ENCODE results near the gene PRKCA.

The PRKCA gene

DNA sequence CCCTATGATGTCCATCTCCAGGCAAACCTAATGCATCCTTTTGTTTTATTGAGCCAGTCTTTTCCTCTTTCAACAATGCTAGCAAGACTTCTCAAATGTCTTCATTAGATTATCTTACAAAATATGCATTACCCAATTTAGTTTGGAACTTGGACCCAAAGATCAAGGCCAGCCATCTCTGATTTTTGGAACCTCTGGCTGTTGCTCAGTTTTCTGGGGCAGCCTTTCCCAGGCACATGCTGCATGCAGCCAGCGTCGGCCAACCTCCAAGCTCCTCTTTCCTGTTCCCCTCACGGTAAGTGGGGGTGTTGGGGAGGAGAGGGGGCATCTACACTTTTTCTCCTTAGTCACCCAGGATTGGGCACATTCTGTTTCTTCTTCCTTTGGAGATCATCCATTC, 189.3 kb downstream of the PRKCA start:
- TF ChIP-seq, protein P1, sequence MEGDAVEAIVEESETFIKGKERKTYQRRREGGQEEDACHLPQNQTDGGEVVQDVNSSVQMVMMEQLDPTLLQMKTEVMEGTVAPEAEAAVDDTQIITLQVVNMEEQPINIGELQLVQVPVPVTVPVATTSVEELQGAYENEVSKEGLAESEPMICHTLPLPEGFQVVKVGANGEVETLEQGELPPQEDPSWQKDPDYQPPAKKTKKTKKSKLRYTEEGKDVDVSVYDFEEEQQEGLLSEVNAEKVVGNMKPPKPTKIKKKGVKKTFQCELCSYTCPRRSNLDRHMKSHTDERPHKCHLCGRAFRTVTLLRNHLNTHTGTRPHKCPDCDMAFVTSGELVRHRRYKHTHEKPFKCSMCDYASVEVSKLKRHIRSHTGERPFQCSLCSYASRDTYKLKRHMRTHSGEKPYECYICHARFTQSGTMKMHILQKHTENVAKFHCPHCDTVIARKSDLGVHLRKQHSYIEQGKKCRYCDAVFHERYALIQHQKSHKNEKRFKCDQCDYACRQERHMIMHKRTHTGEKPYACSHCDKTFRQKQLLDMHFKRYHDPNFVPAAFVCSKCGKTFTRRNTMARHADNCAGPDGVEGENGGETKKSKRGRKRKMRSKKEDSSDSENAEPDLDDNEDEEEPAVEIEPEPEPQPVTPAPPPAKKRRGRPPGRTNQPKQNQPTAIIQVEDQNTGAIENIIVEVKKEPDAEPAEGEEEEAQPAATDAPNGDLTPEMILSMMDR (IDR thresholded peaks at IDR 0.05; ENCODE audit: low read length, missing control alignments), result no peak
- DNase-seq (ENCODE audit: low read depth), result no peak
- H3K4me3 ChIP-seq (replicated peaks; ENCODE audit: low read depth, low read length), result no peak overlapping the region

DNA sequence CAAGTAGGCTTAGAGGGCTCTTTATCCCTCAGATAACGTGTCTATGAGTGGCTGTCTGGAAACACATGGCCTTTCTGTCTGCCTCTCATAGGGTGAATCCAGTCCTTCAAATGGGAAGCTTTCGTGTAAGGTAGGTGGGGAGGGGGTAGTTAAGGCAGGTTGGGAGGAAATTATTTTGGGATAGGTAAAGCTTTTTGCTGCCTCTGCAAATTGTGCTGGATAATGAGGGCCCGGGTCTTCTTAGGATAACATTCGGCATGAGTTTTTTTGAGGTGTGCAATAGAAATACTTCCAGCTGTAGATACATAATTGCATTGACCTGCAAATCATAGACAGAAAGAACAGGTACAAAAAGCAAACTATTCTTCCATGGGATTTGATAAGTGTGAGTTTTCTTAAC, 189.7 kb downstream of the PRKCA start:
- no peak overlapping the region for H3K4me3 ChIP-seq (replicated peaks; ENCODE audit: low read depth, low read length)
- DNase-seq (ENCODE audit: low read depth), result no peak
- TF ChIP-seq, protein P1 (IDR thresholded peaks at IDR 0.05; ENCODE audit: low read length, missing control alignments), result no peak

DNA sequence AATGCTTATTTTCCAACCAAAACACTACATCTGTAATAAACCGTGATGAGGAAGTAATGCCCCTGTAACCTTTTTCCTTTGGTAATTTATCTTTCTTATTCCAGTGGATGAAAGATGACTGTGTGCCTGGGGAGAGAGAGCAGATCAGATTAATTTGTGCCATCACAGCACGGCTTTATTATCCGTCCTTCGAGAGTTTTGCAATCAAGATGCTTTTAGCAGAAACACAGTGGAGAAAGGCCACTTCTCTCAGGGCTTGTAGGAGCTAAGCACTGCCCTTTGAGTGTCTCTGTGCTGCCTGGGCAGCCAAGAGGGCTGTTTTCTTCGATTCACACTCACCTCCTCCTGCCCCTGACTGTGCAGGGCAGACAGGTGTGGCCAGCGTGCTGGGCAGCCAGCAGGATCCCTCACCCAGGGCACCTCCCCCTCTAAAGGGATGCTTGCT, 190.2 kb downstream of the PRKCA start:
- peak; percentile 31 for DNase-seq (ENCODE audit: low read depth)
- TF ChIP-seq, protein P1 (IDR thresholded peaks at IDR 0.05; ENCODE audit: low read length, missing control alignments), result no peak
- H3K4me3 ChIP-seq (replicated peaks; ENCODE audit: low read depth, low read length), result no peak overlapping the region

DNA sequence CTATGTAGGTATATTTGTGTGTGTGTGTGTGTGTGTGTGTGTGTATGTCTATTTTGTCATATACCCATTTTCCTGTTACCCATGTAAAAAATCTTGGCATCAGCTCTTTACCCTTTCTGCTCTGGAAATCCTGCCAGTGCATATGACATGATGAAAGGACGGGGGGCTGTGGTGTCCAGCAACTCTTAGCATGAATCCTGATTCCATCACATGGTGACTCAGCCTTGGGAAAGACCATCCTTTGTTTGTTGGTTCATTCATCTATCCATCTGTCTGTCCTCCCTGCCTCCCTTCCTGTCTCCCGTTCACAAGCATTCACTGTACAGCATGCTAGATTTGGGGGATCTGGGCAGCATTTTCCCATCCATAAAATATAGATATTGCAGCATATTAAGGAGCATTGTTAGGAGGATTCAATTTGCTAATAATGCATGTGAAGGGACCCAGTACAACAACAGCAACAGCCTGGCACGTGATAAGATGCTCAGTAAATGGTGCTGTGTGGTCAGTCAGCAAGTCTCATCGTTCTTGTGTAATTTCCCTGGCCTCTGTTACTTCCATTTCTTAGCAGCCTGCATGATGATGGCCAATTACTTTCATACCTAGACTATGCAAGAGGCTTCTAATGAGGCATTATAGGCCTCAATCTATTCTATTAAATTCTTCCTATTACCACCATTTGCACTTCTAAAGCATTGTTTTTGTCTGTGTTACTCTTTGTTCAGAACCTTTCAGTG, 191.0 kb downstream of the PRKCA start:
- TF ChIP-seq, protein P1 (IDR thresholded peaks at IDR 0.05; ENCODE audit: low read length, missing control alignments), result no peak
- peak; percentile 84 for DNase-seq (ENCODE audit: low read depth)

DNA sequence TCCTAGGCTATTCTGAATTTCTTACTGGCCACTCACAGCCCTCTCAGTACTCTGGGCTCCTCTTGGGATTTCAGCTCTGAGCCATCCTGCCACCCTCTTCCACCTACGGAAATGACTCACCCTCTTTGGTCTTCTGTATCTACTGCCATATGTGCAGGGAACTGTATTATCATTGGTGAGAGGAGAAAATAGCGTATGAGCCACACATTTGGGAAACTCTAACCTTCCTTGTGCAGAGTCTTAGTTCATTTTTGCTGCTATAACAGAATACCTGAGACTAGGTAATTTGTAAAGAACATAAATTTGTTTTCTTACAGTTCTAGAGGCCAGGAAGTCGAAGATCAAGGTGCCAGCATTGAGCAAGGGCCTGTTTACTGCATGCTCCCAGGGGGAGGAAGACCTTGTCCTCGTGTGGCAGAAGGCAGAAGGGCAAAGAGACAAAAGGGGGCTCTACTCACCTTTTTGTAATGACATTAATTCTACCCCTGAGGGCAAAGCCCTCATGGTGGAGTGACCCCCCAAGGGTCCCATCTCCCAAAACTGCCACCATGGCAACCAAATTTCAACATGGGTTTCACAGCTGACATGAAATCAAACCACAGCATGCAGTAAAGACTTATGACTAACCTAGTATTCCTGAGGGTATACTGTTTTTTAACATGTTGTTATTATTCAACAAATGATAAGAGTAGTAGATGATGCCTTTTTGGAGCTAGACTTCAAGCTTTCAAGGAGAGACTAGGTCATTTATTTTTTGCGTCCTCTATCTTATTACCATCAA, 191.8 kb downstream of the PRKCA start:
- H3K4me3 ChIP-seq (replicated peaks; ENCODE audit: low read depth, low read length), result no peak overlapping the region
- peak; percentile 90 for DNase-seq (ENCODE audit: low read depth)

More for the DNA sequence above, 191.0 kb downstream of the PRKCA start:
- no peak overlapping the region for H3K4me3 ChIP-seq (replicated peaks; ENCODE audit: low read depth, low read length)

DNA sequence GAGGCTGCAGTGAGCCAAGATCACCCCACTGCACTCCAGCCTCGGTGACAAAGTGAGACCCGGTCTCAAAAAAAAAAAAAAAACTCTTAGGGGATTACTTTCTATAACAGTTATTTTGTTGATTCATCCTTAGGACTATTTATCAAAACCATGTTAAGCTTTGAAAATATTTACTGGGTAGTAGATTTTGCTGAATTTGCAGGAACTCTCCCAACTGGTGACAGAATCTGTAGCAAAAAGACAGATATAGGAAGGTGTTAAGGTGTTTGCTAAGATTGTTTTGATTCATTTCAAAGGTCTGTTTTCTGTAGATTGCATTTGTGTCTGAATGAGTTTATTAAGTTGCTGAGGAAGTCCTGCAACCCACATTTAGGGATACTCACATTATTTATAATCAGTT, 192.6 kb downstream of the PRKCA start:
- no peak for DNase-seq (ENCODE audit: low read depth)
- TF ChIP-seq, protein P1 (IDR thresholded peaks at IDR 0.05; ENCODE audit: low read length, missing control alignments), result no peak
- no peak overlapping the region for H3K4me3 ChIP-seq (replicated peaks; ENCODE audit: low read depth, low read length)

More for the DNA sequence above, 191.8 kb downstream of the PRKCA start:
- TF ChIP-seq, protein P1 (IDR thresholded peaks at IDR 0.05; ENCODE audit: low read length, missing control alignments), result no peak
